DMS79 treated with DMSO at 0.1 percent for 48 hours (cell line): ENCODE measurements around the gene MEPCE.
A peak's percentile ranks its signal among the peaks of the same experiment; 100 is the strongest.
"Not testable (repeated sequence)": the region's sequence is repeated elsewhere in the genome, so short reads cannot be mapped to it uniquely, and the experiment has no call there.

Source experiments
- DNase-seq: peaks from one replicate; lab custom pipeline; 2025; lab: John Stamatoyannopoulos, UW

The MEPCE gene

DNA sequence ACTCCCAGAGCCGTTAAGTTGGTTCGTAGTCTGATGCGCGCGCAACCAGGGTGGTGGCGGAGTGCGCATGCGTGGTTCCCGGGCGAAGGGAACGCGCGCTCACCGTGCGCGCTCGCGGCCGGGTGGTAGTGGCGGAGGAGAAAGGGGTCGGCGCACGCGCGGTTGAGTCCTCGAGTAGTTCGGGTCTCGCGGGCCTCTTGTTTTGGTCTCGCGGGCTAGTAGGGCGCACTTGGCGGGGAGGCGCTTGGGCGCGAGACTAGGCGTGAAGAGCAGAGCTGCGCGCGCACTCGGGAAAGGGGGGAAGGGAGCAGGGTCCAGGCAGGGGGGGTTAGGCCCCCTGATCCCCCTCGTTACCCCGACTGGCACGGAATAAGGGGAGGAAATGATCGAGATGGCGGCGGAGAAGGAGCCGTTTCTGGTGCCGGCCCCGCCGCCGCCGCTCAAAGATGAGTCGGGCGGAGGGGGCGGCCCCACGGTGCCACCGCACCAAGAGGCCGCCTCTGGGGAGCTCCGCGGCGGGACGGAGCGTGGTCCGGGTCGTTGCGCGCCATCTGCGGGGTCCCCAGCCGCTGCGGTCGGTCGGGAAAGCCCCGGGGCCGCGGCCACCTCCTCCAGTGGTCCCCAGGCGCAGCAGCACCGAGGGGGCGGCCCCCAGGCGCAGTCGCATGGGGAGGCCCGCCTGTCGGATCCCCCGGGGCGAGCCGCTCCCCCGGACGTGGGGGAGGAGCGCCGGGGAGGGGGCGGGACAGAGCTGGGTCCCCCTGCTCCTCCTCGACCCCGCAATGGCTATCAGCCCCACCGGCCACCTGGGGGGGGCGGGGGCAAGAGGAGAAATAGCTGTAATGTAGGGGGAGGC, at the start of gene MEPCE:
Gene MEPCE, plus strand, starts transcription at position 195 of the 856 bp plus-strand sequence. Its CDS starts 188 bp downstream, at position 383.
- peak; percentile 92 for DNase-seq

DNA sequence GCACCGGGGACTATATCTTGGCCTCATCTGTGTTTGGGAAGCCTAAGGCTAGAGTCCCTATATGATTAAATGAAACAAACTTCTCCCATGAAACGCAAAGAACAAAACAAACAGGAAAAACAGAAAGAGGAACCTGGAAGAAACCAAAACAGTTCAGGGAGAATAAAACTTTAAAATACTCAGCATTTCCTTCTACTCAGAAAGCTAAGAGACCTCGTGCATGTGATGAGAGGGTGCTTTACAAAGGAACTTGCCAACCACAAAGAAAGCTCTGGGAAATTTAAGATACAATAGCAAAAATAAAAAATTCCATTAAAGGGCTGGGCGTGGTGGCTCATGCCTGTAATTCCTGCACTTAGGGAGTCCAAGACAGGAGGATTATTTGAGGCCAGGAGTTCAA, 49.4 kb upstream of the MEPCE start:
- DNase-seq: no peak

DNA sequence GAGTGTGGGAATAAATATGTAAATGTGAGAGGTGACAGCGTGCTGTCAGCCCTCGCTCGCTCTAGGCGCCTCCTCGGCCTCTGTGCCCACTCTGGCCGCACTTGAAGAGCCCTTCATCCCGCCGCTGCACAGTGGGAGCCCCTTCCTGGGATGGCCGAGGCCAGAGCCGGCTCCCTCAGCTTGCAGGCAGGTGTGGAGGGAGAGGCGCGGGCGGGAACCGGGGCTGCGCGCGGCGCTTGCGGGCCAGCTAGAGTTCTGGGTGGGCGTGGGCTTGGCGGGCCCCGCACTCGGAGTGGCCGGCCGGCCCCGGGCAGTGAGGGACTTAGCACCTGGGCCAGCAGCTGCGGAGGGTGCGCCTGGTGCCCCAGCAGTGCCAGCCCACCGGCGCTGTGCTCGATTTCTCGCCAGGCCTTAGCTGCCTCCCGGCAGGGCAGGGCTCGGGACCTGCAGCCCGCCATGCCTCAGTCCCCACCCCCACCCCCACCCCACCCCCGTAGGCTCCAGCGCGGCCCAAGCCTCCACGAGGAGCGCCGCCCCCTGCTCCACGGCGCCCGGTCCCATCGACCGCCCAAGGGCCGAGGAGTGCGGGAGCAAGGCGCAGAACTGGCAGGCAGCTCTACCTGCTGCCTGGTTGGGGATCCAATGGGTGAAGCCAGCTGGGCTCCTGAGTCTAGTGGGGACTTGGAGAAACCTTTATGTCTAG, 47.9 kb upstream of the MEPCE start:
- DNase-seq: not testable (repeated sequence)

DNA sequence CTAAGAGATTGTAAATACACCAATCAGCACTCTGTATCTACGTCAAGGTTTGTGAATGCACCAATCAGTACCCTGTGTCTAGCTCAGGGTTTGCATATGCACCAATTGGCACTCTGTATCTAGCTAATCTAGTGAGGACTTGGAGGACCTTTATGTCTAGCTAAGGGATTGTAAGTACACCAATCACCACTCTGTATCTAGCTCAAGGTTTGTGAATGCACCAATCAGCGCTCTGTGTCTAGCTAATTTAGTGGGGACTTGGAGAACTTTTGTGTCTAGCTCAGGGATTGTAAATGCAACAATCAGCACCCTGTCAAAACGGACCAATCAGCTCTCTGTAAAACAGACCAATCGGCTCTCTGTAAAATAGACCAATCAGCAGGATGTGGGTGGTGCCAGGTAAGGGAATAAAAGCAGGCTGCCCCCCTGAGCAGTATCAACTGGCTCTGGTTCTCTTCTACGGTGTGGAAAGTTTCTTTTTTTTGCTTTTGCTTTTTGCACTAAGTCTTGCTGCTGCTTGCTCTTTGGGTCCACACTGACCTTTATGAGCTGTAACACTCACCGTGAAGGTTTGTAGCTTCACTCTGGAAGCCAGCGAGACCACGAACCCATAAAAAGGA, 47.3 kb upstream of the MEPCE start:
- not testable (repeated sequence) for DNase-seq

- DNase-seq: no peak
These were observed 44.9 kb upstream of the MEPCE start for GRCh38 chr7:100384628-100385294.

DNA sequence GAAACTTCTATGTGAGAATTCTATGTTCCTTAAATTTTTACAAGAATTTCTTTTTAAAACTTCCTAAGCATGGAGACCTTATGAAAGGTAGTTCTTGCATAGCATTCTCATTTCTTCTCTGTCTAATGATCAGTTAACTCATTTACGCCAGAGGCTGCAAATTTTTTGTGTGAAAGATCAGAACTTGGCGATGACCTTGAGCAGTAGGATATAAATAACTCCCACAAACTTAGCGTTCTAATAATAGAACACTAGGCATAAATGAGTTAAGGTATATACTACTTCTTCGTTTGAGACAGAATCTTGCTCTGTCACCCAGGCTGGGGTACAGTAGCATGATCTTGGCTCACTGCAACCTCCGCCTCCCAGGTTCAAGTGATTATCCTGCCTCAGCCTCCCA, 42.7 kb upstream of the MEPCE start:
- DNase-seq: no peak

DNA sequence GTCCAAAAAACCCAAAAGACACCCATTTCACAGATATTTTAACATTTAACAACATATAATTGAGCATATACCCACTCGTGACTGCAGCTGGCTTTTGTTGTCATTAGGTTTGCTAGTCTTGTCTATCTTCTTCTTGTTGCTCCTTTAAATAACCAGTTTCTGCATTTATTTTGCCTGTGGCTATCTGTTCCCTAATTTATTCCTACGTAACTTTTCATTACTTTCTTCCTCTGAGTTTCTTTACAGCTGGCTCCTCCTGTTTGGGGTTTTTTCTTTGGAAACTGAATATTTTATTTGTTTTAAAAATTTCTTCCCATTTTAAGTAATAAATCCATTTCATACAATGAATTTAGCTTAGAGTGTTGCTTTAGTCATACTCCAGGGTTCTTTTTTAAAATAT, 41.9 kb upstream of the MEPCE start:
- DNase-seq: no peak

- DNase-seq: no peak
These were observed 40.1 kb upstream of the MEPCE start for GRCh38 chr7:100389437-100390088.

GRCh38 chr7:100390286-100391009, 39.2 kb upstream of the MEPCE start:
- no peak for DNase-seq

GRCh38 chr7:100393233-100393905, 36.3 kb upstream of the MEPCE start:
- no peak for DNase-seq

DNA sequence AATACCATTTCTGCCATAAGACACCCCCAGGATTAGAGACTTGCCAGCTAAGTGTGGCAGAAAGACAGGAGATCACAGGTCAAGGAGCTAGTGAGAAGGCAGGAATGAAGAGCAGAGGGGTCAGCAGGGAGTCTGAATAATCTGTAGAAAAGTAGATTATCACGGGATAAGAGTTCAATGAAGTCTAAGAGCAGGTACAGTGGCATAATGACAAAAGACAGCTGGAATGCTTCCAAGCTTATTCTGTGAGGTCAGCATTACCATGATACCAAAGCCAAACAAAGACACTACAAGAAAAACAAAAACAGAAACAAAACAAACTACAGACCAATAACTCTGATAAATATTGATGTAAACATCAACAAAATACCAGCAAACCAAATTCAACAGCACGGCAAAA, 35.6 kb upstream of the MEPCE start:
- no peak for DNase-seq

DNA sequence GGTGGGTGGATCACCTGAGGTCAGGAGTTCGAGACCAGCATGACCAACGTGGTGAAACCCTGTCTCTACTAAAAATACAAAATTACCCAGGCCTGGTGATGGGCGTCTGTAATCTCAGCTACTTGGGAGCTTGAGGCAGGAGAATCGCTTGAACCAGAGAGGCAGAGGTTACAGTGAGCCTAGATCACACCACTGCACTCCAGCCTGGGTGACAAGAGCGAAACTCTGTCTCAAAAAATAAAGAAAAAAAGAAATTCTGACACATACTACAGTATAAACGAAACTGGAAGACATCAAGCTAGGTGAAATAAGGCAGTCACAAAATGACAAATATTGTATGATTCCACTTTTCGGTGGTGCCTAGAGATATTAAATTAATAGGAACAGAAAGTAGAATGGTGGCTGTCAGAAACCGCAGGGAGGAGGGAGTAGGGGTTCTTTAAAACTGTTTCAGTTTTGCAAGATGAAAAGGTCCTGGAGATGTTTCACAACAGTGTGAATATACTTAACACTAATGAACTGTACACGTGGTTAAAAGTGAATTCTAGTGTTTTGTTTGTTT, 33.1 kb upstream of the MEPCE start:
- DNase-seq: no peak

- no peak for DNase-seq
These were observed 32.1 kb upstream of the MEPCE start for GRCh38 chr7:100397315-100398081.

DNA sequence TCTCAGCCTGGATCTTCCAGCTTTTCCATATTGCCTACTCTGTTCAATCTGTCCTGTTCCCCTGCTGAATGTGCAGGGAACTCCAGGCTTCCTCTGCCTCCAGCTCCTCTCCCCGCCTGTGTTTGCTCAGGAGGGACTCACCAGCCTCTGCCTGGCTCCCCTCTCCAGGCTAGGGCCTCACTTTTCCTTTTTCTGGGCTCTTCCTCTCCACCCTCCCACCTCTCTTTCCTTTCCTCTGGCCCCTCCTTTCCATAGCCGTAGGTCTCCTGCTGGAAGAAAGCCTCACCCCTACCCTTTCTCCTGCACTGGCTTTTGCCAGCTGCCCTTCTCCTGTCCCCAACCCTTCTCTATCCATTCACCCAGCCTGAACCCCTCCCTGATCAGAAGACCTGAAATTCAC, 31.4 kb upstream of the MEPCE start:
- DNase-seq: no peak

GRCh38 chr7:100400041-100400440, 29.6 kb upstream of the MEPCE start:
- no peak for DNase-seq

DNA sequence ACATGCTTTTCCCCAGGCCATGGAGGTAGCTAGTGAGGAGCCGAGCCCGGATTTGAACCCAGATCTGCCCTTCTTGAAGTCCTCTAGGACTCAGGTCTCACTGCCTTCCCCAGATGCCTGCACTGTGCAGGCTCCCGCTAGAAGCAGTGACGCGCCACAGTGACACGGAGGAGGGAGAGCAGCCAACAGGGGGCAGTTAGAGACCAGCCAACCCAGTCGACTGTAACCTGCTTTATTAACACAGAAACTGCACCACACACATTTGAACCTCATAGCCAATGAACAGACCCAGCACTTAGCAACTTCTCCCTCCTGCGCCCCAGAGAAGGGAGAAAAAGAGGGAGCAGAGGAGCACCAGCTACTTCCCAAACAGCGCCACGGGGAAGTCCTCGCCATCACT, 29.0 kb upstream of the MEPCE start:
- no peak for DNase-seq

DNA sequence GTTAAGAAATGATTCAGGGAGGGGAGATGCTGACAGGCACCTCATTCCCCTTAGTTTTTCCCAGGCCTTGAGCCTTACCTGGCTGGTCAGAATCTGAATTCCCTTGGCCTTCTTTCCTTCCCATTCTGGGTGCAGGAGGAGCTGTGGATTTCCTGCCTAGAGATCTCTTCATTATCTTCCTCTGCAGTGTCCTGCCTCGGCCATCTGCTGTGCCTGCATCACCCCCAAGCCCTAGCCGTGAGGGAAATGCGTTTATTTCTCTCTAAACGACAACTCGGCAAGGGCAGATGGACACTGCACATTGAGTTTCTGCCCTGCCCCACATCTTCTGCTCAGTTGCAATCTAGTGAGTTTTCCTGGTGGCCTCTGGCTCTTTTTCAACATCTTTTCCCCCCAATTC, 27.8 kb upstream of the MEPCE start:
- DNase-seq: no peak

DNA sequence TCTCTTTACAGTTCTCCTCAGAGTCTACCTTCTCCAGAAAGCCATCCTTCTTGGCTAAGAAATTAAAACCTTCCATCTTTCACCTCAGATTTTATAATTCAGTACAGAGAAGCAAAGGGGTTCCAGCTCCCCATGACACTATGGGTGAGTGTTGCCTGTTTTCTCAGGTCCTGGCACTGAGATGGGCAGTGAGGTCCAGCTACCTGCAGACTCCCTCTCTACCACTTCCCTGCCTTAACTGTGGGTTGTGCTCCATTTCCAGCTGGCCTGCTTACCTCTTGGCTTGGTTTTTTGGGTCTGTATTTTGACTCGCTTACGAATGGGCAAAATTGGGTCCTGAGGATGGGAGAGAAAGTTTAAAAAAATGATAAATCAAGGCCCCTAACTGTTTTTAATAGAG, 27.4 kb upstream of the MEPCE start:
- DNase-seq: no peak

DNA sequence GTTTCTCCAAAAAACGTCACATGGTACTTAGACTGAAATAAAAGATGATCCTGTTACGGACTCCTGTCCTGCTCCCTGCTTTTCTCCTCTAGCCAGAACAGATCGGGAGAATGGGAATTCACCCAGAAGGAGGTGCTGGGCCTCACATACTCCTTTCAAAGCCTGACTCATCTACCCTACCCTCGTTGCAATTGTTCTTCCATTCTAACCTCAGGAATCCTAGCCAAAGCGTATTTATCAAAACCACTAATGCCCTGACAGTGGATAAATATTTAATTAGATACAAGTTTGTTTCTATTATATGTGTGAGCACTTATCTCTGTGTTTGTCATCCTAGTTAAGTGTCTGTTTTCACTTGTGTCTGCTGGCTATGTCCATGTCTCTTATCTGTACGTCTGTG, 22.9 kb upstream of the MEPCE start:
- DNase-seq: no peak
